Mesothelial cell of epicardium (in vitro differentiated cells): ENCODE measurements around the gene FCGR3A. TPM values are rescaled to one million over a fixed set of nuclear protein-coding genes. Genes with fewer than 3 reads are reported as not detected.

Experiments used
- DNase-seq, 2 experiments: peaks; one replicate each; pipeline ENCODE4 v3.0.0; 2021; ENCODE audit warnings: low spot score in 2 of 2; ENCODE audit not compliant: unreplicated experiment in 2 of 2
- H3K27ac Mint-ChIP-seq: 2 replicates; pipeline ENCODE4 v1.8.0; 2021; ENCODE audit warnings: mixed read lengths
- H3K27me3 Mint-ChIP-seq: 2 replicates; pipeline ENCODE4 v1.8.0; 2021; ENCODE audit warnings: low read depth, mixed read lengths
- H3K36me3 Mint-ChIP-seq: 2 replicates; pipeline ENCODE4 v1.8.0; 2021; ENCODE audit warnings: mixed read lengths
- H3K4me1 Mint-ChIP-seq: 2 replicates; pipeline ENCODE4 v1.8.0; 2021; ENCODE audit warnings: mixed read lengths
- H3K4me3 Mint-ChIP-seq: 2 replicates; pipeline ENCODE4 v1.8.0; 2021; ENCODE audit warnings: mild to moderate bottlenecking, moderate library complexity, mixed read lengths
- H3K9me3 Mint-ChIP-seq: 2 replicates; pipeline ENCODE4 v1.8.0; 2021; ENCODE audit warnings: mixed read lengths
- CTCF ChIP-seq: fragments of 200-600 bp; sonication (generic); IDR thresholded peaks from one replicate; pipeline ENCODE4 v1.5.0; 2021; ENCODE audit warnings: antibody characterized with exemption; ENCODE audit not compliant: unreplicated experiment
- total RNA-seq: library from RNA; stranded (reverse); gene quantifications from 3 replicates; pipeline ENCODE4 v1.2.1, GENCODE V29; 2021

The FCGR3A gene
- total RNA-seq, 1 donor from 2014 or later = not detected

GRCh38 chr1:161492827-161493226, 56.8 kb downstream of the FCGR3A start:
- Mint-ChIP-seq H3K27ac (no peak overlapping the region), H3K4me3 (no peak overlapping the region), H3K4me1 (no peaks in the 10 kb centered on the region), H3K9me3 (no peaks in the 10 kb centered on the region), H3K27me3 (peaks cover 94% of the 10 kb centered on the region), H3K36me3 (no peaks in the 10 kb centered on the region)
- TF ChIP-seq CTCF = no peak
- DNase-seq = no peak

Other genes starting within 250 kb of the FCGR3A start
- 1.3 to 1.4 TPM (median 1.3 TPM) in 3 replicates for gene MPZ, start 239.8 kb downstream of the FCGR3A start, total RNA-seq
- gene SDHC, start 235.4 kb downstream of the FCGR3A start, total RNA-seq = 141 to 147 TPM (median 145 TPM) in 3 replicates
- not detected in 3 replicates for gene CFAP126, start 181.9 kb downstream of the FCGR3A start, total RNA-seq
- gene FCGR2A, start 44.4 kb downstream of the FCGR3A start, total RNA-seq = 0.51 to 0.81 TPM (median 0.62 TPM) in 3 replicates
- gene HSPA6, start 25.3 kb downstream of the FCGR3A start, total RNA-seq = 0.13 to 0.38 TPM (median 0.25 TPM) in 3 replicates
- not detected in 3 replicates for gene FCGR3B, start 81.4 kb upstream of the FCGR3A start, total RNA-seq
- gene FCGR2B, start 113.3 kb upstream of the FCGR3A start, total RNA-seq = not detected in 3 replicates
- gene FCRLA, start 157.4 kb upstream of the FCGR3A start, total RNA-seq = not detected in 3 replicates
- gene FCRLB, start 171.7 kb upstream of the FCGR3A start, total RNA-seq = 0.47 to 0.62 TPM (median 0.59 TPM) in 3 replicates
- 23.5 to 28.7 TPM (median 26.0 TPM) in 3 replicates for gene DUSP12, start 200.0 kb upstream of the FCGR3A start, total RNA-seq
- 26.1 to 28.0 TPM (median 27.4 TPM) in 3 replicates for gene ATF6, start 216.5 kb upstream of the FCGR3A start, total RNA-seq